Astrocyte of the cerebellum (primary cell): ENCODE results near the gene XCL1.
"Not testable (repeated sequence)": the region's sequence is repeated elsewhere in the genome, so short reads cannot be mapped to it uniquely, and the experiment has no call there.

ENCODE experiments used
- DNase-seq: peaks from one replicate; pipeline ENCODE4 v3.0.0-alpha.2; 2011; ENCODE audit warnings: low read depth
- H3K4me3 ChIP-seq: 2 replicates; pipeline ENCODE4 v1.5.1; 2011; ENCODE audit warnings: mild to moderate bottlenecking, low read depth, low read length, moderate library complexity
- CTCF ChIP-seq: IDR thresholded peaks from 2 replicates; pipeline ENCODE4 v1.5.1; 2012; ENCODE audit warnings: low read length, low read depth, moderate library complexity, mild to moderate bottlenecking; ENCODE audit errors: missing control alignments
- in situ Hi-C: cut with HindIII; loops from 2 replicates; pipeline ENCODE4 v1.10.0; 2017; ENCODE audit warnings: low sequenced_read_pairs

XCL1 gene

GRCh38 chr1:168583571-168583970 lies 7.2 kb downstream of the XCL1 start:
- peak; percentile 52 for DNase-seq
- no peak overlapping the region for H3K4me3 ChIP-seq
- in situ Hi-C loops: no loop called here
- TF ChIP-seq CTCF: no peak

GRCh38 chr1:168585191-168585590 lies 8.8 kb downstream of the XCL1 start:
- in situ Hi-C loops: no loop called here

GRCh38 chr1:168585937-168586336 lies 9.5 kb downstream of the XCL1 start:
- TF ChIP-seq CTCF: no peak
- no peak for DNase-seq
- in situ Hi-C loops: no loop called here
- H3K4me3 ChIP-seq: no peak overlapping the region

More at GRCh38 chr1:168585191-168585590, 8.8 kb downstream of the XCL1 start:
- no peak for TF ChIP-seq CTCF
- H3K4me3 ChIP-seq: no peak overlapping the region
- DNase-seq: no peak

GRCh38 chr1:168589167-168589566 lies 12.8 kb downstream of the XCL1 start:
- no peak for TF ChIP-seq CTCF
- no peak for DNase-seq
- in situ Hi-C loops: no loop called here
- no peak overlapping the region for H3K4me3 ChIP-seq

GRCh38 chr1:168591066-168591465 lies 14.7 kb downstream of the XCL1 start:
- no peak for TF ChIP-seq CTCF
- in situ Hi-C loops: no loop called here
- no peak overlapping the region for H3K4me3 ChIP-seq
- no peak for DNase-seq

GRCh38 chr1:168591641-168592250 lies 15.3 kb downstream of the XCL1 start:
- no peak for DNase-seq
- TF ChIP-seq CTCF: no peak
- in situ Hi-C loops: no loop called here
- H3K4me3 ChIP-seq: no peak overlapping the region

- in situ Hi-C loops, H3K4me3 ChIP-seq, DNase-seq: not testable (repeated sequence)
Measured at GRCh38 chr1:168595403-168595802, 19.0 kb downstream of the XCL1 start.
